ENCODE data around the gene KBTBD2. TPM values are rescaled to one million over a fixed set of nuclear protein-coding genes. Genes with fewer than 3 reads are reported as not detected.
A peak's percentile ranks its signal among the peaks of the same experiment; 100 is the strongest.

The KBTBD2 gene
- total RNA-seq, 4 donors from 2014 or later = 14.1 to 96.1 (median 38.9) TPM

- Histone ChIP-seq H3K27me3 (no peaks in the 10 kb centered on the region), H3K9me3 (no peaks in the 10 kb centered on the region), H3K27ac (no peak overlapping the region), H3K4me3 (no peak overlapping the region), H3K36me3 (no peaks in the 10 kb centered on the region), H3K4me1 (no peaks in the 10 kb centered on the region)
- intact Hi-C loops (cut with DNase I; ENCODE audit: low total_unique reads) = no loop called here
- no peak for TF ChIP-seq CTCF (IDR thresholded peaks at IDR 0.05)
- no peak for TF ChIP-seq POLR2A (IDR thresholded peaks at IDR 0.05)
- DNase-seq = no peak
These were observed 24.4 kb upstream of the KBTBD2 start for GRCh38 chr7:32916006-32916405.

GRCh38 chr7:32915041-32915536, 23.5 kb upstream of the KBTBD2 start:
- H3K36me3 ChIP-seq = no peaks in the 10 kb centered on the region
- intact Hi-C loops (cut with DNase I; ENCODE audit: low total_unique reads) = no loop called here
- no peak for TF ChIP-seq CTCF (IDR thresholded peaks at IDR 0.05)
- TF ChIP-seq POLR2A (IDR thresholded peaks at IDR 0.05) = no peak
- H3K4me1 ChIP-seq = no peaks in the 10 kb centered on the region
- no peak for DNase-seq
- no peaks in the 10 kb centered on the region for H3K9me3 ChIP-seq
- H3K27me3 ChIP-seq = no peaks in the 10 kb centered on the region
- H3K4me3 ChIP-seq = no peak overlapping the region
- no peak overlapping the region for H3K27ac ChIP-seq

GRCh38 chr7:32914184-32914583, 22.6 kb upstream of the KBTBD2 start:
- no peaks in the 10 kb centered on the region for H3K9me3 ChIP-seq
- no peaks in the 10 kb centered on the region for H3K4me1 ChIP-seq
- no peak for DNase-seq
- no peak overlapping the region for H3K4me3 ChIP-seq
- H3K36me3 ChIP-seq = no peaks in the 10 kb centered on the region
- intact Hi-C loops (cut with DNase I; ENCODE audit: low total_unique reads) = no loop called here
- no peaks in the 10 kb centered on the region for H3K27me3 ChIP-seq
- TF ChIP-seq CTCF (IDR thresholded peaks at IDR 0.05) (no peak), POLR2A (IDR thresholded peaks at IDR 0.05) (no peak)
- H3K27ac ChIP-seq = no peak overlapping the region

- TF ChIP-seq POLR2A (IDR thresholded peaks at IDR 0.05) = no peak
- no peak for TF ChIP-seq CTCF (IDR thresholded peaks at IDR 0.05)
- Histone ChIP-seq H3K4me1 (no peaks in the 10 kb centered on the region), H3K27ac (no peak overlapping the region), H3K27me3 (no peaks in the 10 kb centered on the region), H3K4me3 (no peak overlapping the region), H3K9me3 (no peaks in the 10 kb centered on the region), H3K36me3 (no peaks in the 10 kb centered on the region)
- intact Hi-C loops (cut with DNase I; ENCODE audit: low total_unique reads) = no loop called here
- DNase-seq = no peak
These were observed 18.6 kb upstream of the KBTBD2 start for GRCh38 chr7:32910195-32910594.

GRCh38 chr7:32905175-32905662, 13.7 kb upstream of the KBTBD2 start:
- H3K27ac ChIP-seq = no peak overlapping the region
- peak overlapping the region; percentile 16 to 19 for H3K4me3 ChIP-seq
- intact Hi-C loops (cut with DNase I; ENCODE audit: low total_unique reads) = no loop called here
- no peaks in the 10 kb centered on the region for H3K27me3 ChIP-seq
- H3K36me3 ChIP-seq = no peaks in the 10 kb centered on the region
- H3K9me3 ChIP-seq = no peaks in the 10 kb centered on the region
- H3K4me1 ChIP-seq = no peaks in the 10 kb centered on the region
- peak; percentile 33 to 47 for DNase-seq
- TF ChIP-seq CTCF (IDR thresholded peaks at IDR 0.05) (no peak), POLR2A (IDR thresholded peaks at IDR 0.05) (no peak)

All from uterus (tissue), 4 donors.